GM19043 (cell line): ENCODE measurements around the gene MTFMT.
A peak's percentile ranks its signal among the peaks of the same experiment; 100 is the strongest.
"Not testable (repeated sequence)": the region's sequence is repeated elsewhere in the genome, so short reads cannot be mapped to it uniquely, and the experiment has no call there.

ENCODE experiments used
- ATAC-seq: cut with Tn5 transposase; IDR thresholded peaks from one replicate; pipeline ENCODE4 v1.9.1; 2021; ENCODE audit warnings: low read depth; ENCODE audit not compliant: unreplicated experiment

The MTFMT gene

GRCh38 chr15:65028921-65029735, at the start of gene MTFMT:
Gene MTFMT, minus strand, starts transcription at chr15:65029639. Its CDS starts 26 bp downstream, at chr15:65029613.
- ATAC-seq: peak; percentile 69

GRCh38 chr15:65077981-65078352, 48.5 kb upstream of the MTFMT start:
- ATAC-seq: no peak

GRCh38 chr15:65077291-65077980, 48.0 kb upstream of the MTFMT start:
- ATAC-seq: no peak

DNA sequence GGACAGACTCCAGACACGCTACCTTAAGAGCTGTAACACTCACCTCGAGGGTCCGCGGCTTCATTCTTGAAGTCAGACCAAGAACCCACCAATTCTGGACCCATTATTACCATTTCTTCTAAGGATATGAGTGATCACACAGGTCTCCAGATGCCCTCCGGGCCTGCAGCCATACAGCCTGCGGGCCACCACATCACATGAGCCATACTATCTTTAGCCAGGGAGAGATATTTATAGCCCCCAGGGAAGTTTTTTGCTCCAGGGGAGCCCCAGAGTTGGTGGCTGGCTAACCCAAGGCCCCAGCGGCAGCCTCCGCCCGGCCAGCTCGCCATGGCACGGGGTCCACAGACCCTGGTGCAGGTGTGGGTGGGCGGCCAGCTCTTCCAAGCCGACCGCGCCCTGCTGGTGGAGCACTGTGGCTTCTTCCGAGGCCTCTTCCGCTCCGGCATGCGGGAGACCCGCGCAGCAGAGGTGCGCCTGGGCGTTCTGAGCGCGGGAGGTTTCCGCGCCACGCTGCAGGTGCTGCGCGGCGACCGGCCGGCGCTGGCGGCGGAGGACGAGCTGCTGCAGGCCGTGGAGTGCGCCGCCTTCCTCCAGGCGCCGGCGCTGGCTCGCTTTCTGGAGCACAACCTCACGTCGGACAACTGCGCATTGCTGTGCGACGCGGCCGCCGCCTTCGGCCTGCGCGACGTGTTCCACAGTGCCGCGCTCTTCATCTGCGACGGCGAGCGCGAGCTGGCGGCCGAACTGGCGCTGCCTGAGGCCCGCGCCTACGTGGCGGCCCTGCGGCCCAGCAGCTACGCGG, 47.2 kb upstream of the MTFMT start, which contains the start of gene KBTBD13:
KBTBD13 (plus strand) TSS at position 261 of the 805 bp plus-strand sequence; CDS start at position 331, 70 bp downstream.
- ATAC-seq: no peak

GRCh38 chr15:65075607-65076395, 46.4 kb upstream of the MTFMT start:
- ATAC-seq: not testable (repeated sequence)

DNA sequence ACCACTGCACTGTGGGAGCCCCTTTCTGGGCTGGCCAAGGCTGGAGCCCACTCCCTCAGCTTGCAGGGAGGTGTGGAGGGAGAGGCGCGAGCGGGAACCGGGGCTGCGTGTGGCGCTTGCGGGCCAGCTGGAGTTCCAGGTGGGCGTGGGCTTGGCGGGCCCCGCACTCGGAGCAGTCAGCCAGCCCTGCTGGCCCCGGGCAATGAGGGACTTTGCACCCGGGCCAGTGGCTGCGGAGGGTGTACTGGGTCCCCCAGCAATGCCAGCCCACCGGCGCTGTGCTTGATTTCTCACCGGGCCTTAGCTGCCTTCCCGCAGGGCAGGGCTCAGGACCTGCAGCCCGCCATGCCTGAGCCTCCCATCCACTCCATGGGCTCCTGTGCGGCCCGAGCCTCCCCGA, 45.5 kb upstream of the MTFMT start:
- not testable (repeated sequence) for ATAC-seq

GRCh38 chr15:65072617-65073016, 43.2 kb upstream of the MTFMT start:
- ATAC-seq: no peak

DNA sequence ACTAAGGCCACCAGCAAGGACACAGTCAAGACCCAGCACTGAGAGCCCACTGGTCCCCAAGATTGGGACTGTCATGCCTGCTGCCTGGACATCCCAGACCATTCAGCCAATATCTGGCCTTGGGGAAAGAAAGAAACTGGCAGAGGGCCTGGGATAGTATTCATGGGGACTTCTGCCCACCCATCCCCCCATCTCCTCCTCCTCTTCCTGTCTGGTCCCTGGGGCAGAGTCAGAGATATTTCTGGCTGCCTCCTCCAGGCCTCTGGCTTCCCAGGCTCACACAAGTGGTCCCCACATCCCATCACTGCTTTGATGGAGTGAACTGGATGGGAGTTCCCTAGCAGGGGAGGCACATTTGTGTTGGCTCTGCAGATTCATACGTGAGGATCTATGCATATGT, 42.6 kb upstream of the MTFMT start:
- ATAC-seq: no peak

DNA sequence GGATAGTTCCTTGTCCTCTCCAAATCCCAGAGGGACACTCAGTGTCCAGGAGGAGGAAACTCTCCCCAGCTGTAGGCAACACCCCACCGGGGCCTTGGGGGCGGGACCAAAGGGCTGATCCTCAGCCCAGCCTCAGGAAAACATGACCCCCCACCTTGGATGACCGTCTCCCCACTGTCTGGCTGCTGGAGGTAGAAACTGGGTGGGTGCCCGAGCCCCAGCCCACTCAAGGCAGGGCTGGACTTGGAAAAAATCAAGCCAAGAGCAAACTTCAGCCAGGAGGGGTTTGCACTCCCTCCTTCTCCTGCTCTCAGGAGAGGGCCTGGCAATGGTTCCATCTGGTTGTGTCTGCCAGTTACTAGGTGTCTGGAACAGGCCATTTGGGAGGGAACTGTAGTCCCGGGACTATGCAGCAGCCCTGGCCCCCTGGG, 42.0 kb upstream of the MTFMT start:
- no peak for ATAC-seq

- no peak for ATAC-seq
These were observed 40.5 kb upstream of the MTFMT start for GRCh38 chr15:65069779-65070546.

- no peak for ATAC-seq
These were observed 39.7 kb upstream of the MTFMT start for GRCh38 chr15:65069179-65069578.

GRCh38 chr15:65068403-65068788, 39.0 kb upstream of the MTFMT start:
- no peak for ATAC-seq

DNA sequence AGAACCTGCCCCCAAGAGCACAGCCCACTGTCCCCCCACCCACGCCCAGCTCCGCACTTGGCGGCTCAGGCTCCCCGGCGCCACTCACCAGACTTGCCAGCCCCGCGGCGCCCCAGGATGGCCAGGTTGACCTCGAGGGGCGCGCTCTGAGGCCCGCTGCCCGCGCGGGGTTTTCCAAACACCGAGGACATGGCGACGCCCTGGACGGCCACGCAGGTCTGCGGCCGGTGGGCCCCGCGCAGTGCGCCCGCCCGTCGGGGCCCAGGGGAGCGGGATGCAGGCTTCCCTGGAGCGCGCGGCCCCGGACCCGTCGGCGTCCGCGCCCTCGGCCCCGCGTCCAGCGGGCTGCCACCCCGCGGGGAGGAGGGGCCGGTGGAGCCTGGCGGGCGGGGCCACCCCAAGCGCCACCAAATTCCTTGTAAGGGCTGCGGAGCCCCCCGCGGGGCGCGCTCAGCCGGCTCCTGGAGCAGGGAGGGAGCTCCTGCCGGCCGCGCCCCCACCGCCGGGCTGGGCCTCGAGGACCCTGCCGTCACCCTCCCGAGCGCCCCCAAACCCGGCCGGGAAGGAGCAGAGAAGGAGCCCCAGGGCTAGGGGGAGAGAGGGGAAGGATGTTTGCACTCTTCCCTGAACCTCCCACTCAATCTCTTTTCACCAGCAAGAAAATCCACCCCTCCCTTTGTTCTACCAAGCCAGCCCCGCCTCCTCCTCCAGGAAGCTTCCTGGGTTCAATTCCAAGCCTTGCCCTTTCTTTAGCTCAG, 38.4 kb upstream of the MTFMT start, which contains the start of gene RASL12:
RASL12 (minus strand) TSS at position 347 of the 758 bp plus-strand sequence; CDS start at position 191, 156 bp downstream.
- ATAC-seq: no peak

- ATAC-seq: no peak
These were observed 37.8 kb upstream of the MTFMT start for GRCh38 chr15:65067317-65067644.

DNA sequence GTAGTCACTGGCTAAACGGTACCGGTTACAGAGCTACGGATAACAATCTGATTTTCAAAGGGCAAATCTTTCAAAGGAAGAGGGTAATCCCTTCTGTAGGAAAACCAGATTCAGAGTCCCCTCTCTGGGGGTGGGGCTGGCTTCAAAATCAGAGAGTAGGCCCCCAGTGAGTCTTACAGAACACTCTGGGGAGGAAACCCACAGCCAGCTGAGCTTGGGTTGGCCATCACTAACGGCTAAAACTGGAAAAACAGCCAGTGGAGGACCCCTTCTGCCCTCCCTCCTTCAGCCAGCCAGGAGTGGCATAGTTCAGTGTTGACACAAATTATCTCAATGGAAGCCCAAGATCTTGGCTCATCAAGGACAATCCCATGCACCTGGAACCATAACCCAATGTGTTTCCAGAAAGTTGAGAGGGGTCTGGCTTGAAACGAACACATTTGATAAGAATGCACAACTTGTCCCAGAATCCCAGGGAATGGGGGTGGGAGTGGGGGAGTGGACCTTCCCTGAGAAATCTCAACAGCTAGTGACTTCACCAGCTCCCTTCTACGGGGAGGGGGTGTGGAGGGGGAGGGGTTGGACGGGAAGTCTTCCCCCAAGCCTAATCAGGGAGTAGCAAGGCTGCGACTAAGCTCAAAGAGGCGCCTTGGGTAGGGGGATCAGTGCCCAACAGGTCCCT, 37.3 kb upstream of the MTFMT start:
- ATAC-seq: no peak

GRCh38 chr15:65066001-65066634, 36.7 kb upstream of the MTFMT start:
- ATAC-seq: no peak

GRCh38 chr15:65062726-65063125, 33.3 kb upstream of the MTFMT start:
- ATAC-seq: no peak

DNA sequence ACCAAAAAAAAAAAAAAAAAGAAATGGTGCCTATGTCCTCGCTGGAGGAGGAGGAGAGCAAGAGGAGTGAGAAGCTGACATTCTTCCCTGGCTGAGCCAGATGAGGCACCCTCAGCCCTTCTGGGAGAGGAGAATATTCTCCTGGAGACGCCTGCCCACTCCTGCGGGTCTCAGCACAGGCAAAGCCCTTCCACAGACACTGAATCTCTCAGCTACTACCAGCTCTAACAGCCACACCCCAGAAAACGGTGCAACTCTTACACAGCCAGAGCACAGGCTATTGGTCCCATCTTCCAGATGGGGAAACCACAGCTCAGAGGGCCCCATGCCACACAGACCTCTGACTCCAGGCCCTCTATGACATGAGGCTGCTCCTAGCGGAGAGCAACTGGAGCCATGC, 32.6 kb upstream of the MTFMT start:
- ATAC-seq: no peak
